H9 (cell line): ENCODE measurements around the gene PSMD8. TPM values are rescaled to one million over a fixed set of nuclear protein-coding genes. Genes with fewer than 3 reads are reported as not detected.
A peak's percentile ranks its signal among the peaks of the same experiment; 100 is the strongest.

Experiments
- DNase-seq: peaks from one replicate; pipeline ENCODE4 v3.0.0-alpha.2; 2017
- H2AFZ ChIP-seq: one replicate; pipeline ENCODE4 v1.6.1; 2013; ENCODE audit warnings: mild to moderate bottlenecking, low read length, control low read depth, moderate library complexity
- H2AK5ac ChIP-seq: 2 replicates; pipeline ENCODE4 v1.6.1; 2013; ENCODE audit warnings: low read length, control low read depth, mixed read lengths; ENCODE audit not compliant: insufficient read length
- H2BK120ac ChIP-seq: one replicate; pipeline ENCODE4 v1.6.1; 2013; ENCODE audit warnings: low read depth, mild to moderate bottlenecking, low read length, control low read depth, inconsistent platforms; ENCODE audit not compliant: poor library complexity, severe bottlenecking
- H2BK12ac ChIP-seq: 2 replicates; pipeline ENCODE4 v1.6.1; 2013; ENCODE audit warnings: low read length, control low read depth, mixed read lengths, low read depth; ENCODE audit not compliant: insufficient read length
- H2BK15ac ChIP-seq: 2 replicates; pipeline ENCODE4 v1.6.1; 2013; ENCODE audit warnings: low read depth, low read length, control low read depth
- H2BK20ac ChIP-seq: one replicate; pipeline ENCODE4 v1.6.1; 2013; ENCODE audit warnings: low read depth, mild to moderate bottlenecking, low read length, control low read depth, inconsistent platforms; ENCODE audit not compliant: poor library complexity, severe bottlenecking
- H2BK5ac ChIP-seq: 2 replicates; pipeline ENCODE4 v1.6.1; 2013; ENCODE audit warnings: low read length, control low read depth, mixed read lengths; ENCODE audit not compliant: insufficient read length
- H3K14ac ChIP-seq: 2 replicates; pipeline ENCODE4 v1.6.1; 2013; ENCODE audit warnings: low read length, control low read depth; ENCODE audit not compliant: insufficient read depth
- H3K18ac ChIP-seq: 2 replicates; pipeline ENCODE4 v1.6.1; 2013; ENCODE audit warnings: low read depth, mild to moderate bottlenecking, mixed read lengths, low read length, control low read depth; ENCODE audit not compliant: insufficient read length
- H3K23ac ChIP-seq: 2 replicates; pipeline ENCODE4 v1.6.1; 2013; ENCODE audit warnings: low read length, control low read depth, mixed read lengths, low read depth; ENCODE audit not compliant: insufficient read length
- H3K23me2 ChIP-seq: 2 replicates; pipeline ENCODE4 v1.6.1; 2013; ENCODE audit warnings: low read depth, mild to moderate bottlenecking, mixed read lengths, low read length, control low read depth; ENCODE audit not compliant: insufficient read length, poor library complexity, severe bottlenecking
- H3K27ac ChIP-seq: 2 replicates; pipeline ENCODE4 v1.5.1; 2013; ENCODE audit warnings: low read length, control low read depth, mixed read lengths, low read depth; ENCODE audit not compliant: insufficient read length
- H3K27me3 ChIP-seq: 2 replicates; pipeline ENCODE4 v1.6.1; 2013; ENCODE audit warnings: low read length, control low read depth, inconsistent platforms; ENCODE audit not compliant: insufficient read depth
- H3K4ac ChIP-seq: 2 replicates; pipeline ENCODE4 v1.6.1; 2013; ENCODE audit warnings: low read depth, mild to moderate bottlenecking, control low read depth, inconsistent platforms, low read length, moderate library complexity
- H3K4me1 ChIP-seq: 2 replicates; pipeline ENCODE4 v1.6.1; 2013; ENCODE audit warnings: low read length, control low read depth, inconsistent platforms; ENCODE audit not compliant: insufficient read depth
- H3K4me2 ChIP-seq: 2 replicates; pipeline ENCODE4 v1.6.1; 2013; ENCODE audit warnings: low read length, control low read depth, mixed read lengths; ENCODE audit not compliant: insufficient read length, insufficient read depth
- H3K56ac ChIP-seq: 2 replicates; pipeline ENCODE4 v1.6.1; 2013; ENCODE audit warnings: low read depth, mild to moderate bottlenecking, mixed read lengths, low read length, control low read depth; ENCODE audit not compliant: insufficient read length
- H3K79me1 ChIP-seq: 2 replicates; pipeline ENCODE4 v1.6.1; 2013; ENCODE audit warnings: low read depth, mild to moderate bottlenecking, moderate library complexity, low read length, control low read depth, inconsistent platforms; ENCODE audit not compliant: insufficient read depth, poor library complexity, severe bottlenecking
- H3K79me2 ChIP-seq: 2 replicates; pipeline ENCODE4 v1.6.1; 2013; ENCODE audit warnings: low read length, control low read depth, inconsistent platforms; ENCODE audit not compliant: insufficient read depth
- H3K9ac ChIP-seq: 2 replicates; pipeline ENCODE4 v1.6.1; 2013; ENCODE audit warnings: low read length, control low read depth, mixed read lengths; ENCODE audit not compliant: insufficient read length; ENCODE audit errors: extremely low read depth
- H3K9me3 ChIP-seq: one replicate; pipeline ENCODE4 v1.6.1; 2013; ENCODE audit warnings: low read depth, low read length, inconsistent platforms; ENCODE audit not compliant: control insufficient read depth
- H3T11ph ChIP-seq: one replicate; pipeline ENCODE4 v1.6.1; 2013; ENCODE audit warnings: mild to moderate bottlenecking, low read length, control low read depth, inconsistent platforms
- H4K20me1 ChIP-seq: one replicate; pipeline ENCODE4 v1.6.1; 2013; ENCODE audit not compliant: control insufficient read depth, insufficient read length, insufficient read depth
- H4K5ac ChIP-seq: 2 replicates; pipeline ENCODE4 v1.6.1; 2013; ENCODE audit warnings: low read depth, mild to moderate bottlenecking, mixed read lengths, low read length, control low read depth; ENCODE audit not compliant: insufficient read length
- H4K8ac ChIP-seq: replicated peaks from 2 replicates; pipeline ENCODE4 v1.6.1; 2013; ENCODE audit warnings: low read length, control low read depth, mixed read lengths, low read depth; ENCODE audit not compliant: insufficient read length
- H4K91ac ChIP-seq: 2 replicates; pipeline ENCODE4 v1.6.1; 2013; ENCODE audit warnings: low read depth, mild to moderate bottlenecking, moderate library complexity, mixed read lengths, low read length, control low read depth; ENCODE audit not compliant: insufficient read length
- H3K27ac Mint-ChIP-seq, 3 experiments: 2 replicates in 2 of 3; 3 replicates in 1 of 3; pipeline ENCODE4 v1.8.0; 2020 to 2021; ENCODE audit warnings: mixed read lengths in 3 of 3, mild to moderate bottlenecking in 1 of 3, moderate library complexity in 1 of 3
- H3K27me3 Mint-ChIP-seq: 2 replicates; pipeline ENCODE4 v1.8.0; 2021; ENCODE audit warnings: low read depth, mild to moderate bottlenecking, moderate library complexity, mixed read lengths
- H3K36me3 Mint-ChIP-seq, 3 experiments: 2 replicates in 2 of 3; 3 replicates in 1 of 3; pipeline ENCODE4 v1.8.0; 2020 to 2021; ENCODE audit warnings: low read depth in 3 of 3, mixed read lengths in 3 of 3; ENCODE audit not compliant: insufficient read depth in 1 of 3
- H3K4me1 Mint-ChIP-seq, 2 experiments: 2 replicates each; pipeline ENCODE4 v1.8.0; 2020; ENCODE audit warnings: mixed read lengths in 2 of 2
- H3K4me3 Mint-ChIP-seq, 2 experiments: 2 replicates in 1 of 2; 3 replicates in 1 of 2; pipeline ENCODE4 v1.8.0; 2020 to 2021; ENCODE audit warnings: mild to moderate bottlenecking in 2 of 2, mixed read lengths in 2 of 2, moderate library complexity in 1 of 2
- H3K9me3 Mint-ChIP-seq, 2 experiments: 2 replicates in 1 of 2; 3 replicates in 1 of 2; pipeline ENCODE4 v1.8.0; 2020; ENCODE audit warnings: mild to moderate bottlenecking in 2 of 2, mixed read lengths in 2 of 2, moderate library complexity in 1 of 2
- CTCF ChIP-seq: fragments of 200-600 bp; sonication (generic); conservative IDR thresholded peaks from 3 replicates; pipeline ENCODE4 v1.8.0; 2021; ENCODE audit warnings: antibody characterized with exemption, mild to moderate bottlenecking
- WGBS: extraction: QIAGEN DNeasy Blood & Tissue Kit; methylation state at CpG from one replicate; pipeline ENCODE4 v1.1.7; 2013; ENCODE audit warnings: missing lambda C conversion rate, low lambda C conversion rate, mixed read lengths; ENCODE audit not compliant: insufficient read length; ENCODE audit errors: extremely low coverage; 5-methylcytosine and 5-hydroxymethylcytosine counted together
- total RNA-seq: library from RNA; stranded (reverse); gene quantifications from 2 replicates; pipeline ENCODE4 v1.2.1, GENCODE V29; 2021

The PSMD8 gene
- total RNA-seq, 1 experiment from 2014 or later, result 189 TPM

DNA sequence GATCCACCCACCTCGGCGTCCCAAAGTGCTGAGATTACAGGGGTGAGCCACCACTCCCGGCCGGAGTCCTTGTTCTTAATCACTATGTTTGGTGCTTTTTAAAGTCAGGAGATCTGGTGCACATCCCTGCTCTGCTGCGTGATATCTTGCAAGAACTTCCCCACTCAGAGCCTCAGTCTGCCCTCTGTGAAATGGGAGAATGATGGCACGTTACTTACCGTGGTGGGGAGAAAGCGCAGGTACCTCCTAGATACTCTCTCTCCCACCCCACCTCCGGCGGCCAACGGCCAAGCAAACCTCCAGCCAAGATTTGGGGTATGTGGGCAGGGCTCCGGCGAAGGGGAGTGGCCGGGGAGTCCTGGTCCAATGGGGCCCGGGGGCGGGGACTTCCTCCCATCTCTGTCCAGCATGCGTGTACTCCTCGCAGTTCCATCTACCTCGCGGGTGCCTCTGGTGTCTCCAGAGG lies 58.9 kb downstream of the PSMD8 start, which contains the start of gene RYR1:
Gene RYR1 (plus strand): TSS at position 424 of the 466 bp plus-strand sequence. CDS start 139 bp downstream, outside the sequence.
- H3K4me1 Mint-ChIP-seq, result peaks cover 17 to 22% of the 10 kb centered on the region in 2 experiments
- H2AK5ac ChIP-seq, result no peak within 1 kb of the TSS
- no CpG with 5 or more reads among the region's 20 CpGs for WGBS
- H3K9me3 ChIP-seq, result no peaks in the 10 kb centered on the region
- H3K23me2 ChIP-seq, result peaks cover 8% of the 10 kb centered on the region
- no peaks in the 10 kb centered on the region for H3K27me3 Mint-ChIP-seq
- peak within 1 kb of the TSS; percentile 20 for H3K9ac ChIP-seq
- H3K18ac ChIP-seq, result peak within 1 kb of the TSS; percentile 28
- H2BK120ac ChIP-seq, result no peak within 1 kb of the TSS
- no peak within 1 kb of the TSS for H3K27ac ChIP-seq
- no peak within 1 kb of the TSS for H4K8ac ChIP-seq
- no peaks in the 10 kb centered on the region for H3K79me2 ChIP-seq
- no peaks in the 10 kb centered on the region for H3K4me1 ChIP-seq
- H3K79me1 ChIP-seq, result no peaks in the 10 kb centered on the region
- H3K4me2 ChIP-seq, result peak within 1 kb of the TSS; percentile 81
- H3K14ac ChIP-seq, result no peak within 1 kb of the TSS
- no peak within 1 kb of the TSS for H4K91ac ChIP-seq
- peak within 1 kb of the TSS; percentile 5 to 91 (median 60); a peak in 6 of 7 replicates for H3K27ac Mint-ChIP-seq
- H3K23ac ChIP-seq, result no peak within 1 kb of the TSS
- no peak within 1 kb of the TSS for H2BK12ac ChIP-seq
- H3K27me3 ChIP-seq, result no peaks in the 10 kb centered on the region
- H2BK5ac ChIP-seq, result no peak within 1 kb of the TSS
- H3K4me3 Mint-ChIP-seq, result peak within 1 kb of the TSS; percentile 55 to 84
- H3K4ac ChIP-seq, result no peak within 1 kb of the TSS
- no peak within 1 kb of the TSS for H3K56ac ChIP-seq
- H4K20me1 ChIP-seq, result no peaks in the 10 kb centered on the region
- no peak within 1 kb of the TSS for H2BK15ac ChIP-seq
- TF ChIP-seq CTCF, result no peak
- H2AFZ ChIP-seq, result no peak within 1 kb of the TSS
- no peak within 1 kb of the TSS for H2BK20ac ChIP-seq
- H3T11ph ChIP-seq, result no peak within 1 kb of the TSS
- H3K36me3 Mint-ChIP-seq, result peaks cover 0 to 8% (median 5%) of the 10 kb centered on the region in 3 experiments; a peak in 3 of 7 replicates
- no peak within 1 kb of the TSS for H4K5ac ChIP-seq
- H3K9me3 Mint-ChIP-seq, result no peaks in the 10 kb centered on the region
- peak; percentile 97 for DNase-seq

Other genes starting within 250 kb of the PSMD8 start
- 12.0 and 13.1 TPM in 2 replicates for gene DPF1, start 150.3 kb upstream of the PSMD8 start, total RNA-seq
- 18.3 and 19.6 TPM in 2 replicates for gene PPP1R14A, start 118.2 kb upstream of the PSMD8 start, total RNA-seq
- gene SPINT2, start 110.0 kb upstream of the PSMD8 start, total RNA-seq, result 283 and 287 TPM in 2 replicates
- gene C19orf33, start 70.3 kb upstream of the PSMD8 start, total RNA-seq, result 1.2 TPM in 1 of 2 replicates, not detected in the other
- gene YIF1B, start 58.6 kb upstream of the PSMD8 start, total RNA-seq, result 73.2 and 77.4 TPM in 2 replicates
- gene KCNK6, start 54.7 kb upstream of the PSMD8 start, total RNA-seq, result 5.4 and 6.5 TPM in 2 replicates
- gene CATSPERG, start 38.7 kb upstream of the PSMD8 start, total RNA-seq, result 3.0 and 3.7 TPM in 2 replicates
- 1.5 and 2.4 TPM in 2 replicates for gene GGN, start 13.5 kb downstream of the PSMD8 start, total RNA-seq
- gene SPRED3, start 14.1 kb downstream of the PSMD8 start, total RNA-seq, result 11.5 and 16.4 TPM in 2 replicates
- gene FAM98C, start 28.5 kb downstream of the PSMD8 start, total RNA-seq, result 15.0 and 16.4 TPM in 2 replicates
- 0.28 and 0.39 TPM in 2 replicates for gene RASGRP4, start 51.6 kb downstream of the PSMD8 start, total RNA-seq
- gene RYR1, start 59.1 kb downstream of the PSMD8 start, total RNA-seq, result 8.4 and 8.9 TPM in 2 replicates
- gene MAP4K1, start 243.4 kb downstream of the PSMD8 start, total RNA-seq, result 25.7 and 31.1 TPM in 2 replicates
- 341 and 345 TPM in 2 replicates for gene EIF3K, start 244.6 kb downstream of the PSMD8 start, total RNA-seq